ENCODE measurements around the gene DEK.
"Not testable (repeated sequence)": the region's sequence is repeated elsewhere in the genome, so short reads cannot be mapped to it uniquely, and the experiment has no call there.

DNA sequence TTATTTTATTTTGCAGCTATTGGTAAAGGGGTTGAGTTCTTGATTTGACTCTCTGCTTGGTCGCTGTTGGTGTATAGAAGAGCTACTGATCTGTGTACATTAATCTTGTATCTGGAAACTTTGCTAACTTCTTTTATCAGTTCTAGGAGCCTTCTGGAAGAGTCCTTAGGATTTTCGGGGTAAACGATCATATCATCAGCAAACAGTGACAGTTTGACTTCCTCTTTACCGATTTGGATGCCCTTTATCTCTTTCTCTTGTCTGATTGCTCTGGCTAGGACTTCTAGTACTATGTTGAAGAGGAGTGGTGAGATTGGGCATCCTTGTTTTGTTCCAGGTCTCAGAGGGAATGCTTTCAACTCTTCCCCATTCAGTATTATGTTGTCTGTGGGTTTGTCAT is 88.1 kb downstream of the DEK start:
- not testable (repeated sequence) for TF ChIP-seq EZH2phosphoT487 (IDR thresholded peaks at IDR 0.05; ENCODE audit: insufficient read depth, low read depth); EZH2 (IDR thresholded peaks at IDR 0.05; ENCODE audit: insufficient read depth, poor library complexity, severe bottlenecking)
